HEK293T (cell line): ENCODE data around the gene USP37.

Experiments used
- CTCF ChIA-PET: fragments of 350-600 bp; formaldehyde crosslinking; extraction: SDS; loops from one replicate; lab custom pipeline; 2021; ENCODE audit warnings: antibody characterized with exemption, inconsistent platforms; lab: Yijun Ruan, JAX
- POLR2A ChIA-PET: fragments of 350-600 bp; formaldehyde crosslinking; extraction: SDS; loops from one replicate; lab custom pipeline; 2020; ENCODE audit warnings: antibody characterized with exemption, inconsistent platforms; lab: Yijun Ruan, JAX
- DNase-seq: peaks from one replicate; pipeline ENCODE4 v3.0.0; 2012; ENCODE audit warnings: mixed read lengths; ENCODE audit errors: extremely low spot score
- ARNT ChIP-seq: fragments of 450-650 bp; IDR thresholded peaks from 2 replicates; pipeline ENCODE4 v1.6.1; 2017; ENCODE audit warnings: mild to moderate bottlenecking
- BHLHE40 ChIP-seq: fragments of 450-650 bp; IDR thresholded peaks from 2 replicates; pipeline ENCODE4 v1.6.1; 2016; ENCODE audit warnings: mild to moderate bottlenecking, moderate library complexity, borderline replicate concordance
- CTBP1 ChIP-seq: fragments of 450-650 bp; IDR thresholded peaks from 2 replicates; pipeline ENCODE4 v1.6.1; 2016; ENCODE audit warnings: borderline replicate concordance
- ELF4 ChIP-seq: fragments of 450-650 bp; IDR thresholded peaks from 2 replicates; pipeline ENCODE4 v1.6.1; 2017; ENCODE audit warnings: antibody characterized with exemption
- FOXA1 ChIP-seq: fragments of 450-650 bp; IDR thresholded peaks from 2 replicates; pipeline ENCODE4 v1.6.1; 2016; ENCODE audit warnings: mild to moderate bottlenecking
- FOXK2 ChIP-seq: fragments of 450-650 bp; IDR thresholded peaks from 2 replicates; pipeline ENCODE4 v1.6.1; 2016; ENCODE audit warnings: mild to moderate bottlenecking
- FOXM1 ChIP-seq: fragments of 450-650 bp; IDR thresholded peaks from 2 replicates; pipeline ENCODE4 v1.6.1; 2017; ENCODE audit warnings: mild to moderate bottlenecking, borderline replicate concordance
- HDGF ChIP-seq: fragments of 450-650 bp; IDR thresholded peaks from 2 replicates; pipeline ENCODE4 v1.6.1; 2017; ENCODE audit warnings: antibody characterized with exemption, borderline replicate concordance
- L3MBTL2 ChIP-seq: fragments of 450-650 bp; conservative IDR thresholded peaks from 2 replicates; pipeline ENCODE4 v1.6.1; 2016; ENCODE audit warnings: mild to moderate bottlenecking
- LEF1 ChIP-seq: fragments of 450-650 bp; IDR thresholded peaks from 2 replicates; pipeline ENCODE4 v1.6.1; 2017; ENCODE audit warnings: mild to moderate bottlenecking, borderline replicate concordance
- NFRKB ChIP-seq: fragments of 450-650 bp; IDR thresholded peaks from 2 replicates; pipeline ENCODE4 v1.6.1; 2016; ENCODE audit warnings: mild to moderate bottlenecking, moderate library complexity
- SP1 ChIP-seq: fragments of 450-650 bp; IDR thresholded peaks from 2 replicates; pipeline ENCODE4 v1.6.1; 2017
- SUZ12 ChIP-seq: fragments of 450-650 bp; IDR thresholded peaks from 2 replicates; pipeline ENCODE4 v1.6.1; 2016; ENCODE audit warnings: mild to moderate bottlenecking
- TARDBP ChIP-seq: fragments of 450-650 bp; IDR thresholded peaks from 2 replicates; pipeline ENCODE4 v1.6.1; 2016
- ZNF384 ChIP-seq: fragments of 450-650 bp; IDR thresholded peaks from 2 replicates; pipeline ENCODE4 v1.6.1; 2016
- TF ChIP-seq, protein P1 (sequence below): fragments of 450-650 bp; IDR thresholded peaks from 2 replicates; pipeline ENCODE4 v1.6.1; 2016

The USP37 gene

GRCh38 chr2:218425531-218425930 lies 142.6 kb downstream of the USP37 start:
- TF ChIP-seq HDGF (no peak), L3MBTL2 (no peak), FOXA1 (no peak), NFRKB (no peak)
- ChIA-PET CTCF (no interaction called here), POLR2A (no interaction called here)
- no peak for DNase-seq

DNA sequence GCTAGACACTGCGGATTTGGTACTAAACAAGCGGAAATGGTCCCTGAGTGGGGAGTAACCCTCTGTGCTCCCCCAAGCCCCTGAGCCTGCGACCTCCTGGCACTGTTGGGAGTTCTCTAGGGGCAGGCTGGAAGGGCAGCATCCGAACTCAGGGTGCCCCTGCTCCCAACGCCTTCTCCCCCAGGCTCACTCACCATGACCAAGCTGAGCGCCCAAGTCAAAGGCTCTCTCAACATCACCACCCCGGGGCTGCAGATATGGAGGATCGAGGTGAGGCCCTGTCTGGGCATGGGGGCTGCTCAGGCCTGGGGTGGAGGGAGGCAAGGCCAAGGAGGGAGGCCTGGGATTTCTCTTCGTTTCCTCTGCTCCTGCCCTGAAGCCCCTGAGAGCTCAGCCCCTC lies 144.6 kb downstream of the USP37 start:
- no peak for DNase-seq
- TF ChIP-seq, protein P1, sequence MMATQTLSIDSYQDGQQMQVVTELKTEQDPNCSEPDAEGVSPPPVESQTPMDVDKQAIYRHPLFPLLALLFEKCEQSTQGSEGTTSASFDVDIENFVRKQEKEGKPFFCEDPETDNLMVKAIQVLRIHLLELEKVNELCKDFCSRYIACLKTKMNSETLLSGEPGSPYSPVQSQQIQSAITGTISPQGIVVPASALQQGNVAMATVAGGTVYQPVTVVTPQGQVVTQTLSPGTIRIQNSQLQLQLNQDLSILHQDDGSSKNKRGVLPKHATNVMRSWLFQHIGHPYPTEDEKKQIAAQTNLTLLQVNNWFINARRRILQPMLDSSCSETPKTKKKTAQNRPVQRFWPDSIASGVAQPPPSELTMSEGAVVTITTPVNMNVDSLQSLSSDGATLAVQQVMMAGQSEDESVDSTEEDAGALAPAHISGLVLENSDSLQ, result no peak
- TF ChIP-seq ARNT (no peak), L3MBTL2 (no peak), ELF4 (no peak), FOXA1 (no peak), BHLHE40 (no peak), NFRKB (no peak), CTBP1 (no peak)
- POLR2A ChIA-PET, result no interaction called here
- CTCF ChIA-PET, result no interaction called here

GRCh38 chr2:218422403-218423086 lies 145.6 kb downstream of the USP37 start:
- CTCF ChIA-PET, result no interaction called here

DNA sequence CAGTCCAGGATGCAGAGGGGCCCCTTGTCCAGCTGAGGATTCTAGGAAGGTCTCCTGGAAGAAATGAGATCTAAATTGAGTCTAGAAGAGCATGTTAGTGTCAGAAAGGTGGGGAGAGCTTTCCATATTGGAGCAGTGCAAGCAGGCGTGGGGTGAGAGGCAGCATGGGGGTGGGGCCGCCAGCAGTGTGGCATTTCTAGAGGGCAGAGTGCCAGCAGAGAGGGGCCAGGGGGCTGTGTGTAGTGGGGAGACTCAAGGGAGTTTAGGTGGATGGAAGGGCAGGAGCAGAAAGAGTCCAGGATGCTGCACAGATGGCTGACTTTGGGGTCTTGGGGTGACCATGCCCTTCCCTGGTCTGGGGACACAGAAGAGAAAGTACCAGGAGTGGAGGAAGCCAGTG lies 147.1 kb downstream of the USP37 start:
- ChIA-PET POLR2A (no interaction called here), CTCF (interaction anchor here (0.6 kb wide), 1 partner anchor 94 kb away, joined by 3 read pairs; no protein-coding TSS in a partner anchor)
- DNase-seq, result no peak
- no peak for TF ChIP-seq SP1
- no peak for TF ChIP-seq L3MBTL2
- TF ChIP-seq FOXM1, result no peak
- no peak for TF ChIP-seq FOXK2
- TF ChIP-seq, protein P1, result no peak
- TF ChIP-seq ZNF384, result no peak
- no peak for TF ChIP-seq SUZ12
- no peak for TF ChIP-seq NFRKB
- TF ChIP-seq CTBP1, result no peak

More at GRCh38 chr2:218422403-218423086, 145.6 kb downstream of the USP37 start:
- POLR2A ChIA-PET, result no interaction called here
- no peak for DNase-seq
- TF ChIP-seq FOXM1 (no peak), HDGF (no peak), FOXK2 (no peak), L3MBTL2 (no peak), SP1 (no peak), CTBP1 (no peak), BHLHE40 (no peak), ARNT (no peak), ELF4 (no peak), FOXA1 (no peak), ZNF384 (no peak), SUZ12 (no peak), TARDBP (no peak), LEF1 (no peak), NFRKB (no peak)
- TF ChIP-seq, protein P1, result no peak

DNA sequence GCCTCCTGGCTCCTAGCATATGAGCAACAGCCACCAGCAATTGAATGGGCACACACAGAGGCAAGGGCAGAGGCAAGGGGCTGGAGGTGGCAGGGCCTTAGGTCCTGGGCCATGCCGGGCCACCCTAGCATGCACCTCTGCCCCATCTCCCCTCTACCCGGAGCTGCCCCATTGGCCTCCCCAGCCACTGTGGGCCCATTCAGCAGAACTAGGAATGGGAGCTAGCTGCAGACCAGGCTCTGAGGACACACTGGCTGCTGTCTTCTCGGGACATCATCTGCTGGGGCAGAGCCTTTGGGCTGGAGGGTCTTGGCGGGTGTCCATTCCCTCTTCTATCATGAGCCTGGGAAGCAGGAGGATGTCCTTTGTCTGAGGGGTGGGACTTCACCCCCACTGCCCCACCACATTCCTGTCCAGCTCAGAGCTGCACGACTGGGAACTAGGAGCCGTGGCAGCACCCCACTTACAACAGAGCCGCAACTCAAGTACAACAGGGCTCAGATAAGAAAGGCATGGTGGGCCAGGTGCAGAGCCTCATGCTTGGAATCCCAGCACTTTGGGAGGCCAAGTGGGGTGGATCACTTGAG lies 148.4 kb downstream of the USP37 start:
- ChIA-PET CTCF (interaction anchor here (1.0 kb wide), 1 partner anchor 24 kb away, joined by 3 read pairs; no protein-coding TSS in a partner anchor), POLR2A (no interaction called here)
- TF ChIP-seq ELF4 (no peak), FOXA1 (no peak), TARDBP (no peak), L3MBTL2 (no peak)
- TF ChIP-seq, protein P1, result no peak
- no peak for DNase-seq

DNA sequence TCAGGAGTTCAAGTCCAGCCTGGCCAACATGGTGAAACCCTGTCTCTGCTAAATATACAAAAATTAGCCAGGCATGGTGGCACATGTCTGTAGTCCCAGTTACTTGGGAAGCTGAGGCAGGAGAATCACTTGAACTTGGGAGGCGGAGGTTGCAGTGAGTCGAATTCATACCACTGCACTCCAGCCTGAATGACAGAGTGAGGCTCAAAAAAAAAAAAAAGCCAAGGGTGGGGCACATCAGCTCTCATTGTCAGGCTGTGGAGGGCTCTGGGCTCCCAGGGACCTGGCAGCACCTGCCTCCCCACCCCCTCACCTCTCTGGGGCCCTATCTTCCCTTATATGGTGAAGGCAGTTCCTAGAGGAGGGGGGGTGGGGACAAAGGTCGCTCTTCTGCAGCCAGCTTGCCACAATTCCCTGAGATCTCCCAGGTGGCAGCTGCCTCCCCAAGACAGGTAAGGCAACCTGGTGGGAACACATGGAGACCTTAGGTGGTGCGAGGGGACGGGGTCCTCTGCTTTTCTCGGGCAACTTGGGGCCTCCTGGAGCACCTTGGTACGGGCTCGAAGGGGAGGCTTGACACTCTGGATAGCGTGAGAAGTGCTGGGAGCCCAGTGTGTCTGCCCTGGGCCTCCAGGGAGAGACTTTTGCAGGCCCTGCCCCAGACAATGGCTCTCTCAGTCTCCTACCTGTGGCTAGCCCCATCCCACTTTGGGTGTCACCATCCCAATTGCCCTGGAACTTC lies 149.3 kb downstream of the USP37 start, which contains the start of gene VIL1:
TSS of gene VIL1 (plus strand) at position 407 of the 742 bp plus-strand sequence. CDS start 4,656 bp downstream, outside the sequence.
- POLR2A ChIA-PET, result no interaction called here

More for the DNA sequence above, 149.3 kb downstream of the USP37 start, which contains the start of gene VIL1:
- TF ChIP-seq LEF1, result no peak
- no peak for TF ChIP-seq SP1
- TF ChIP-seq CTBP1, result no peak
- no peak for TF ChIP-seq TARDBP
- no peak for TF ChIP-seq FOXK2
- no peak for TF ChIP-seq NFRKB
- no peak for TF ChIP-seq ARNT
- TF ChIP-seq ZNF384, result no peak
- TF ChIP-seq, protein P1, result no peak
- TF ChIP-seq FOXA1, result no peak
- TF ChIP-seq SUZ12, result no peak
- TF ChIP-seq FOXM1, result no peak
- TF ChIP-seq HDGF, result no peak
- no peak for TF ChIP-seq BHLHE40
- no peak for TF ChIP-seq ELF4
- TF ChIP-seq L3MBTL2, result no peak
- no peak for DNase-seq
- CTCF ChIA-PET, result interaction anchor here (1.0 kb wide), 1 partner anchor 23 kb away, joined by 3 read pairs; no protein-coding TSS in a partner anchor
